ENCODE results near the gene XYLB.

GRCh38 chr3:38315488-38316230 lies 30.9 kb upstream of the XYLB start:
- TF ChIP-seq CTCF (conservative IDR thresholded peaks at IDR 0.05), result no peak
- TF ChIP-seq ZFX (IDR thresholded peaks at IDR 0.05), result no peak

All from C4-2B (cell line).